PC-9 (cell line): ENCODE results near the gene SORCS2.

ENCODE experiments used
- CTCF ChIP-seq: fragments of 200-600 bp; sonication (generic); conservative IDR thresholded peaks from 2 replicates; pipeline ENCODE4 v1.6.1; 2017; ENCODE audit warnings: mixed run types, antibody characterized with exemption, mild to moderate bottlenecking, moderate library complexity
- EZH2 ChIP-seq: fragments of 200-600 bp; sonication (generic); IDR thresholded peaks from 2 replicates; pipeline ENCODE4 v1.8.0; 2017; ENCODE audit warnings: antibody characterized with exemption, low read depth

- TF ChIP-seq EZH2, result no peak
- TF ChIP-seq CTCF, result no peak
These were observed 560.3 kb downstream of the SORCS2 start for GRCh38 chr4:7752649-7753048.
